H1 (cell line): ENCODE results near the gene IGSF9.

Experiments
- POLR2A ChIP-seq, 2 experiments: IDR thresholded peaks; 1 replicate in 1 of 2; 2 replicates in 1 of 2; pipeline ENCODE4 v1.6.1; 2011; ENCODE audit warnings: low read depth in 2 of 2, low read length in 2 of 2, mild to moderate bottlenecking in 2 of 2; ENCODE audit errors: control extremely low read depth in 1 of 2
- TF ChIP-seq, protein P1 (sequence below): IDR thresholded peaks from 2 replicates; pipeline ENCODE4 v1.6.1; 2011; ENCODE audit warnings: low read depth, mild to moderate bottlenecking, low read length; ENCODE audit not compliant: insufficient read depth
- TF ChIP-seq, protein P2 (sequence below), 3 experiments: IDR thresholded peaks; 1 replicate in 2 of 3; 2 replicates in 1 of 3; pipeline versions ENCODE4 v1.5.1 to v1.6.1; 2011; ENCODE audit warnings: low read length in 3 of 3, mild to moderate bottlenecking in 3 of 3, inconsistent platforms in 2 of 3, low read depth in 1 of 3, moderate library complexity in 1 of 3; ENCODE audit not compliant: insufficient read depth in 1 of 3; ENCODE audit errors: control extremely low read depth in 1 of 3

DNA sequence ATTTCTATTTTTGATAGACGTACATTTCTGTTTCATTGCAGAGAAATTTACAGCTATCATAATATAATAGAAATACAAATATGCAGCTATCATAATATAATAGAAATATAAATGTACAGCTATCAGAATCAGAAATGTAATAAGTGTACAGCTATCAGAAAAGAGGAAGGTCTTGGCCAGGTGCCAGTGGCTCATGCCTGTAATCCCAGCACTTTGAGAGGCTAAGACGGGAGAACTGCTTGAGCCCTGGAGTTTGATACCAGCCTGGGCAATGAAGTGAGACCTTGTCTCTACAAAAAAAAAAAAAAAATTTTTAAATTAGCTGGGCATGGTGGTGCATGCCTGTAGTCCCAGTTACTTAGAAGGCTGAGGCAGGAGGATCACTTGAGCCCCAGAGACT lies 48.5 kb upstream of the IGSF9 start:
- TF ChIP-seq, protein P1, sequence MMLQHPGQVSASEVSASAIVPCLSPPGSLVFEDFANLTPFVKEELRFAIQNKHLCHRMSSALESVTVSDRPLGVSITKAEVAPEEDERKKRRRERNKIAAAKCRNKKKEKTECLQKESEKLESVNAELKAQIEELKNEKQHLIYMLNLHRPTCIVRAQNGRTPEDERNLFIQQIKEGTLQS: no peak
- TF ChIP-seq POLR2A (IDR thresholded peaks at IDR 0.05; ENCODE audit: control extremely low read depth in 1 of 2, low read depth in 2 of 2, low read length in 2 of 2): no peak
- TF ChIP-seq, protein P2, sequence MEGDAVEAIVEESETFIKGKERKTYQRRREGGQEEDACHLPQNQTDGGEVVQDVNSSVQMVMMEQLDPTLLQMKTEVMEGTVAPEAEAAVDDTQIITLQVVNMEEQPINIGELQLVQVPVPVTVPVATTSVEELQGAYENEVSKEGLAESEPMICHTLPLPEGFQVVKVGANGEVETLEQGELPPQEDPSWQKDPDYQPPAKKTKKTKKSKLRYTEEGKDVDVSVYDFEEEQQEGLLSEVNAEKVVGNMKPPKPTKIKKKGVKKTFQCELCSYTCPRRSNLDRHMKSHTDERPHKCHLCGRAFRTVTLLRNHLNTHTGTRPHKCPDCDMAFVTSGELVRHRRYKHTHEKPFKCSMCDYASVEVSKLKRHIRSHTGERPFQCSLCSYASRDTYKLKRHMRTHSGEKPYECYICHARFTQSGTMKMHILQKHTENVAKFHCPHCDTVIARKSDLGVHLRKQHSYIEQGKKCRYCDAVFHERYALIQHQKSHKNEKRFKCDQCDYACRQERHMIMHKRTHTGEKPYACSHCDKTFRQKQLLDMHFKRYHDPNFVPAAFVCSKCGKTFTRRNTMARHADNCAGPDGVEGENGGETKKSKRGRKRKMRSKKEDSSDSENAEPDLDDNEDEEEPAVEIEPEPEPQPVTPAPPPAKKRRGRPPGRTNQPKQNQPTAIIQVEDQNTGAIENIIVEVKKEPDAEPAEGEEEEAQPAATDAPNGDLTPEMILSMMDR (IDR thresholded peaks at IDR 0.05; ENCODE audit: control extremely low read depth in 1 of 3, insufficient read depth in 1 of 3, low read depth in 1 of 3, low read length in 3 of 3): no peak
